IPS-20b (cell line): Measurements from ENCODE around the gene RAD51B.

Experiments
- H3K27ac ChIP-seq: one replicate; pipeline ENCODE4 v1.5.1; 2013; ENCODE audit warnings: low read length
- H3K27me3 ChIP-seq: 2 replicates; pipeline ENCODE4 v1.6.1; 2013; ENCODE audit warnings: mild to moderate bottlenecking, low read length, inconsistent platforms; ENCODE audit not compliant: insufficient read depth
- H3K36me3 ChIP-seq: 2 replicates; pipeline ENCODE4 v1.6.1; 2013; ENCODE audit warnings: low read depth, mild to moderate bottlenecking, inconsistent platforms, low read length, moderate library complexity; ENCODE audit not compliant: insufficient read depth
- H3K4me1 ChIP-seq: 2 replicates; pipeline ENCODE4 v1.6.1; 2013; ENCODE audit warnings: mild to moderate bottlenecking, control low read depth, inconsistent platforms, low read length, moderate library complexity; ENCODE audit not compliant: insufficient read depth
- H3K4me3 ChIP-seq: 2 replicates; pipeline ENCODE4 v1.5.1; 2013; ENCODE audit warnings: mild to moderate bottlenecking, low read length, inconsistent platforms
- H3K9ac ChIP-seq: 2 replicates; pipeline ENCODE4 v1.6.1; 2013; ENCODE audit warnings: low read depth, mild to moderate bottlenecking, inconsistent platforms, low read length, moderate library complexity
- H3K9me3 ChIP-seq: 2 replicates; pipeline ENCODE4 v1.6.1; 2013; ENCODE audit warnings: mild to moderate bottlenecking, low read depth, low read length, inconsistent platforms; ENCODE audit not compliant: insufficient read depth

RAD51B gene

GRCh38 chr14:68147303-68147702 lies 327.7 kb downstream of the RAD51B start:
- no peak overlapping the region for H3K9ac ChIP-seq

GRCh38 chr14:68148276-68148675 lies 328.7 kb downstream of the RAD51B start:
- no peaks in the 10 kb centered on the region for H3K36me3 ChIP-seq
- H3K9me3 ChIP-seq, result peaks cover 19% of the 10 kb centered on the region; the same call in 1 of the 2 replicates
- no peaks in the 10 kb centered on the region for H3K27me3 ChIP-seq
- no peak overlapping the region for H3K27ac ChIP-seq
- no peaks in the 10 kb centered on the region; the same call in 1 of the 2 replicates for H3K4me1 ChIP-seq
- H3K4me3 ChIP-seq, result no peak overlapping the region
- H3K9ac ChIP-seq, result no peak overlapping the region

More at GRCh38 chr14:68147303-68147702, 327.7 kb downstream of the RAD51B start:
- Histone ChIP-seq H3K4me3 (no peak overlapping the region), H3K9me3 (peaks cover 18% of the 10 kb centered on the region; the same call in 1 of the 2 replicates), H3K4me1 (no peaks in the 10 kb centered on the region; the same call in 1 of the 2 replicates), H3K27me3 (no peaks in the 10 kb centered on the region), H3K27ac (no peak overlapping the region), H3K36me3 (no peaks in the 10 kb centered on the region)

GRCh38 chr14:68148763-68149162 lies 329.2 kb downstream of the RAD51B start:
- Histone ChIP-seq H3K27me3 (no peaks in the 10 kb centered on the region), H3K9me3 (peaks cover 19% of the 10 kb centered on the region; the same call in 1 of the 2 replicates), H3K27ac (no peak overlapping the region), H3K9ac (no peak overlapping the region), H3K36me3 (no peaks in the 10 kb centered on the region), H3K4me3 (no peak overlapping the region), H3K4me1 (no peaks in the 10 kb centered on the region; the same call in 1 of the 2 replicates)

GRCh38 chr14:68153275-68153674 lies 333.7 kb downstream of the RAD51B start:
- no peaks in the 10 kb centered on the region for H3K36me3 ChIP-seq
- peaks cover 3% of the 10 kb centered on the region; the same call in 1 of the 2 replicates for H3K4me1 ChIP-seq
- H3K27ac ChIP-seq, result no peak overlapping the region
- H3K4me3 ChIP-seq, result no peak overlapping the region
- no peak overlapping the region for H3K9ac ChIP-seq
- peaks cover 13% of the 10 kb centered on the region; the same call in 1 of the 2 replicates for H3K9me3 ChIP-seq
- no peaks in the 10 kb centered on the region for H3K27me3 ChIP-seq

GRCh38 chr14:68154275-68154674 lies 334.7 kb downstream of the RAD51B start:
- H3K36me3 ChIP-seq, result no peaks in the 10 kb centered on the region
- H3K4me1 ChIP-seq, result peaks cover 3% of the 10 kb centered on the region; the same call in 1 of the 2 replicates

GRCh38 chr14:68157971-68158371 lies 338.4 kb downstream of the RAD51B start:
- Histone ChIP-seq H3K27me3 (no peaks in the 10 kb centered on the region), H3K36me3 (no peaks in the 10 kb centered on the region), H3K27ac (no peak overlapping the region), H3K4me3 (no peak overlapping the region), H3K4me1 (peaks cover 5% of the 10 kb centered on the region; the same call in 1 of the 2 replicates), H3K9me3 (no peaks in the 10 kb centered on the region), H3K9ac (no peak overlapping the region)

More at GRCh38 chr14:68154275-68154674, 334.7 kb downstream of the RAD51B start:
- peaks cover 7% of the 10 kb centered on the region; the same call in 1 of the 2 replicates for H3K9me3 ChIP-seq
- no peak overlapping the region for H3K4me3 ChIP-seq
- H3K9ac ChIP-seq, result no peak overlapping the region
- H3K27me3 ChIP-seq, result no peaks in the 10 kb centered on the region
- H3K27ac ChIP-seq, result no peak overlapping the region

- H3K9me3 ChIP-seq, result no peaks in the 10 kb centered on the region
- no peaks in the 10 kb centered on the region for H3K36me3 ChIP-seq
- peaks cover 5% of the 10 kb centered on the region; the same call in 1 of the 2 replicates for H3K4me1 ChIP-seq
- no peak overlapping the region for H3K4me3 ChIP-seq
- no peak overlapping the region for H3K27ac ChIP-seq
- no peaks in the 10 kb centered on the region for H3K27me3 ChIP-seq
- no peak overlapping the region for H3K9ac ChIP-seq
These were observed 339.1 kb downstream of the RAD51B start for GRCh38 chr14:68158640-68159039.

GRCh38 chr14:68159701-68160633 lies 340.4 kb downstream of the RAD51B start:
- no peak overlapping the region for H3K9ac ChIP-seq
- no peaks in the 10 kb centered on the region for H3K27me3 ChIP-seq
- H3K36me3 ChIP-seq, result no peaks in the 10 kb centered on the region
- no peak overlapping the region for H3K4me3 ChIP-seq
- 0 out of 2 replicates have a peak, but pooled peaks cover 7% of the 10 kb centered on the region for H3K4me1 ChIP-seq
- no peak overlapping the region for H3K27ac ChIP-seq
- H3K9me3 ChIP-seq, result no peaks in the 10 kb centered on the region

- H3K36me3 ChIP-seq, result no peaks in the 10 kb centered on the region
- H3K4me3 ChIP-seq, result no peak overlapping the region
- no peak overlapping the region for H3K9ac ChIP-seq
- H3K9me3 ChIP-seq, result no peaks in the 10 kb centered on the region
- 0 out of 2 replicates have a peak, but pooled peaks cover 7% of the 10 kb centered on the region for H3K4me1 ChIP-seq
- H3K27ac ChIP-seq, result no peak overlapping the region
- H3K27me3 ChIP-seq, result no peaks in the 10 kb centered on the region
These were observed 341.4 kb downstream of the RAD51B start for GRCh38 chr14:68160779-68161546.

GRCh38 chr14:68162887-68163286 lies 343.3 kb downstream of the RAD51B start:
- no peaks in the 10 kb centered on the region for H3K9me3 ChIP-seq
- H3K27me3 ChIP-seq, result no peaks in the 10 kb centered on the region
- H3K9ac ChIP-seq, result no peak overlapping the region
- no peak overlapping the region for H3K27ac ChIP-seq
- no peaks in the 10 kb centered on the region for H3K36me3 ChIP-seq
- H3K4me1 ChIP-seq, result 0 out of 2 replicates have a peak, but pooled peaks cover 7% of the 10 kb centered on the region
- H3K4me3 ChIP-seq, result no peak overlapping the region

GRCh38 chr14:68164711-68165113 lies 345.1 kb downstream of the RAD51B start:
- Histone ChIP-seq H3K4me3 (no peak overlapping the region), H3K36me3 (no peaks in the 10 kb centered on the region), H3K4me1 (0 out of 2 replicates have a peak, but pooled peaks cover 7% of the 10 kb centered on the region), H3K9ac (no peak overlapping the region), H3K27me3 (no peaks in the 10 kb centered on the region), H3K27ac (no peak overlapping the region), H3K9me3 (no peaks in the 10 kb centered on the region)
